Muscle of leg (tissue), 11 donors: ENCODE measurements around the gene COL5A1. TPM values are rescaled to one million over a fixed set of nuclear protein-coding genes. Genes with fewer than 3 reads are reported as not detected.
"Not testable (repeated sequence)": the region's sequence is repeated elsewhere in the genome, so short reads cannot be mapped to it uniquely, and the experiment has no call there.

Source experiments
- DNase-seq: peaks from one replicate; pipeline ENCODE4 v3.0.0; 2013
- H3K27ac ChIP-seq: one replicate; pipeline ENCODE4 v1.5.1; 2013; ENCODE audit warnings: mild to moderate bottlenecking, low read length, control low read depth
- H3K27me3 ChIP-seq: one replicate; pipeline ENCODE4 v1.6.1; 2013; ENCODE audit warnings: low read length; ENCODE audit not compliant: control insufficient read depth, insufficient read depth
- H3K36me3 ChIP-seq: one replicate; pipeline ENCODE4 v1.6.1; 2013; ENCODE audit warnings: low read length; ENCODE audit not compliant: control insufficient read depth, insufficient read depth
- H3K4me1 ChIP-seq: one replicate; pipeline ENCODE4 v1.6.1; 2013; ENCODE audit warnings: low read length; ENCODE audit not compliant: control insufficient read depth, insufficient read depth
- H3K4me3 ChIP-seq: one replicate; pipeline ENCODE4 v1.5.1; 2013; ENCODE audit warnings: low read length, control low read depth
- H3K9me3 ChIP-seq: replicated peaks from 2 replicates; pipeline ENCODE4 v1.6.1; 2013; ENCODE audit warnings: low read depth, low read length; ENCODE audit not compliant: control insufficient read depth
- WGBS: methylation state at CpG from one replicate; pipeline ENCODE4 v1.1.5; 2013; ENCODE audit warnings: missing lambda C conversion rate; ENCODE audit not compliant: insufficient coverage; 5-methylcytosine and 5-hydroxymethylcytosine counted together
- polyA plus RNA-seq, 8 donors: library from polyadenylated mRNA; unstranded; fragments of 120-200 nt; gene quantifications; one replicate each; pipeline versions ENCODE4 v1.2.1 to v1.2.3, GENCODE V29; 2013; ENCODE audit warnings: inconsistent platforms in 1 of 8, low replicate concordance in 1 of 8; ENCODE audit not compliant: insufficient read length in 8 of 8, insufficient read depth in 1 of 8
- total RNA-seq: library from RNA; stranded (reverse); fragments of 120-200 nt; gene quantifications from one replicate; pipeline ENCODE4 v1.2.4, GENCODE V29; 2013

COL5A1 gene
- total and polyA plus RNA-seq, 9 donors, result 293 to 921 (median 564) TPM

DNA sequence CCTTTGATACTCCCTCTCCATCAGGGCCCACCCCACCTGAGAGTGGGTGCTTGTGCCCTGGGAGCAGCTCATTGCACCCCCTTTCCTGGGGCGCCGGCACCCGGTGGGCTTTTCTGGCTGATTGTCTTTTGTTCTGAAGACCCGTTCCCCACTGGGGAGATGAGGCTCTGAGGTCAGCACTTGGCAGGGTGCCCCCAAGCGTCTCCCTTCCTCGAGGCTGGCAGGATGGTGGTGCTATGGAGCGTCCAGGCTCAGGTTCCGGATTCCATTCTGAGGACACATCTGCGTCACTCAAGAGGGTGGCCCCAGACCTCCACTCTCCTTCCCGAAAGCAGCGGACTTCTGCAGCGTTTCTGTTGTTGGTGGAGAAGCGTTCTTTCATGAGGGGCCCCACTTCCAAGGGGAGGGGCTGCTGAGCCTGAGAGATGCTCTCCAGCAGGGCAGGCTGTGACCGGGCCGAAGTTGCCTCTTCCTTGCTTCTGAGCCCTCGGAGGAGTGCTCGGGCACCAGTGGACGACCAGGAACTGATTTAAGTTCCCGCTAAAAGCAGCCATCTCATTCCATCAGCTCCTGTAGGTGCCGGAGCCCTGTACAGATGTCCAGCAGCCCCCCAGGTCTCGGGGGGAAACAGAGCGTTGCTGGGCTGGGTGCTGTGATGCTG is 42.2 kb downstream of the COL5A1 start:
- peaks cover 49% of the 10 kb centered on the region for H3K36me3 ChIP-seq
- H3K9me3 ChIP-seq, result no peaks in the 10 kb centered on the region
- no peak for DNase-seq
- WGBS, result 69% methylated on average over 13 of the region's 22 CpGs
- no peaks in the 10 kb centered on the region for H3K27me3 ChIP-seq
- no peak overlapping the region for H3K27ac ChIP-seq
- H3K4me1 ChIP-seq, result peaks cover 50% of the 10 kb centered on the region
- no peak overlapping the region for H3K4me3 ChIP-seq

DNA sequence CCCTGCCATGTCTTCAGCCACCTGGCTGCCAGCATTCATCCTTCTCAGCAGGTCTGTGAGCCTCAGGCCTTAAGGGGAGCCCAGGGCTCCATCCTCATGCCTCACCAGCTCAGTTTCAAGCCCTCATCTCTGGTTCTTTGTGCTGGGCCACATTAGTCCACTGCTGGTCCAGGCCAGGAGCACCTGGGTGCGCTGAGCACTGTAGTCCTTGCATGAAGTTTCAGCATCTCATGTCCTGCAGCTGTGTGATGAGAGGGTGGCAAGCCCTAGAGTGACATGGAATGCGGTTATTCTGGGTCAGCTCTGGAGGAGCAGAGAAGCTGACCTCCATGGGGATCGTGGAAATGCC is 42.7 kb downstream of the COL5A1 start:
- DNase-seq, result no peak
- Histone ChIP-seq H3K9me3 (no peaks in the 10 kb centered on the region), H3K4me1 (peaks cover 49% of the 10 kb centered on the region), H3K36me3 (peaks cover 52% of the 10 kb centered on the region), H3K27me3 (no peaks in the 10 kb centered on the region), H3K4me3 (no peak overlapping the region), H3K27ac (no peak overlapping the region)
- 94% methylated on average over 2 of the region's 3 CpGs for WGBS

DNA sequence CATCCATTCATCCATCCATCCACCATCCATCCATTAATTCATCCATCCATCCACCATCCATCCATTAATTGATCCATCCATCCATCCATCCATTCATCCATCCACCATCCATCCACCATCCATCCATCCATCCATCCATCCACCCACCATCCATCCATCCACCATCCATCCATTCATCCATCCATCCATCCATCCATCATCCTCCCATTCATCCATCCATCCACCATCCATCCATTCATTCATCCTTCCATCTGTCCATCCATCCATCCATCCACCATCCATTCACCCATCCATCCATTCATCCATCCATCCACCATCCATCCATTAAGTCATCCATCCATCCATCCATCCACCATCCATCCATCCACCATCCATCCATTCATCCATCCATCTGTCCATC is 43.3 kb downstream of the COL5A1 start:
- H3K36me3 ChIP-seq, result peaks cover 54% of the 10 kb centered on the region
- H3K9me3 ChIP-seq, H3K27me3 ChIP-seq, H3K27ac ChIP-seq, H3K4me3 ChIP-seq, DNase-seq: not testable (repeated sequence)
- H3K4me1 ChIP-seq, result peaks cover 52% of the 10 kb centered on the region

DNA sequence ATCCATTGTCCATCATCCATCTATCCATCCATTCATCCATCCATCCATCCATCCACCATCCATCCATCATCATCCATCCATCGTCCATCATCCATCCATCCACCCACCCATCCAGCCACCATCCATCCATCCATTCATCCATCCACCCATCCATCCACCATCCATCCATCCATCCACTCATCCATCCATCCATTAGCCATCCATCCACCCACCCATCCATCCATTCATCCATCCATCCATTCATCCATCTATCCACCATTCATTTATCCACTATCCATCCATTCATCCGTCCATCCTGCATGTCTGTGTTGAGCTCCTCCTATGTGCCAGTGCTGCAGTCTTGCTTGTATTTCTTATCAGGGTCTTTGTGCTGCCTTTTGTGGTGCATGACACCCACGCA is 44.2 kb downstream of the COL5A1 start:
- Histone ChIP-seq H3K27me3 (no peaks in the 10 kb centered on the region), H3K9me3 (no peaks in the 10 kb centered on the region), H3K36me3 (peaks cover 53% of the 10 kb centered on the region), H3K27ac (no peak overlapping the region), H3K4me3 (no peak overlapping the region), H3K4me1 (peaks cover 52% of the 10 kb centered on the region)
- no peak for DNase-seq
- WGBS, result 92% methylated on average over 3 of the region's 3 CpGs

DNA sequence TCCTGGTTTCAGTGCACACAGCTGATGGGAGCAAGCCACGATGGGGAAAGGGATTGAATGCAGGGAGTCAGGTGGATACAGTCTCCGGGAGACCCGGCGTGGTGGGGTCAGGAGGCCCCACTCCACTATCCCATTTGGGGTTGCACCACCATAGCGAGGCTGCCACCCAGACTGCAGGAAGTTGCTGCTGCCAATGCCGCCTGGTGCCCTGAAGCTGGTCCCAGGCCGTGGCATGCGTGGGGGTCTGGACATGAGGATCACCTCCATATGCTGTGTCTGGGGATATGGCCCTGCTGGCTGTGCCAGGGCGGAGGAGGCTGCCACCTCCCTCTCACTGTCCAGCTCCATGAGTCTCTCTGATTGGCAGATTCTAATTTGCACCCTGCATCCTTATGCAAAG is 45.3 kb downstream of the COL5A1 start:
- no peak overlapping the region for H3K4me3 ChIP-seq

DNA sequence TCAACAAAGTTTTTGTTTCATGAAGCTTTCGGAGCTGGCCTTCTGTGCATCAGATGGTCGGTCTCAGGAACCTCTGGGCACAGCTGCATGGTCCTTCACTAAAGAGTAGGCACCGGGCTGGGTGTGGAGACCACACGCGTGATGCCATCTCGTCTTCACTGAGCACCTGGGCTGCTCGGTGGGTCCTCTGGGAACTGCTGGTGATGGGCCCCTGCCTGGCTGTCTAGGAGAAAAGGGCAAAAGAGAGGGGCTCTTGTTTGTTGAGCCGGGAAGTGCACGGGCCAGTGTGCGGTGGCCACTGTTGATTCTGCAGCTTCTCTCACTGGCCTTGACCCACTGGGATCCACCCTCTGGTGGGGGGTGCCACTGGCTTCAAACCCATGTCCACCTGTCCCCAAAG is 46.0 kb downstream of the COL5A1 start:
- peaks cover 64% of the 10 kb centered on the region for H3K36me3 ChIP-seq

More for the DNA sequence above, 45.3 kb downstream of the COL5A1 start:
- WGBS, result 81% methylated on average over 9 of the region's 9 CpGs
- Histone ChIP-seq H3K4me1 (peaks cover 45% of the 10 kb centered on the region), H3K27me3 (no peaks in the 10 kb centered on the region), H3K36me3 (peaks cover 59% of the 10 kb centered on the region), H3K27ac (no peak overlapping the region), H3K9me3 (no peaks in the 10 kb centered on the region)
- DNase-seq, result no peak

DNA sequence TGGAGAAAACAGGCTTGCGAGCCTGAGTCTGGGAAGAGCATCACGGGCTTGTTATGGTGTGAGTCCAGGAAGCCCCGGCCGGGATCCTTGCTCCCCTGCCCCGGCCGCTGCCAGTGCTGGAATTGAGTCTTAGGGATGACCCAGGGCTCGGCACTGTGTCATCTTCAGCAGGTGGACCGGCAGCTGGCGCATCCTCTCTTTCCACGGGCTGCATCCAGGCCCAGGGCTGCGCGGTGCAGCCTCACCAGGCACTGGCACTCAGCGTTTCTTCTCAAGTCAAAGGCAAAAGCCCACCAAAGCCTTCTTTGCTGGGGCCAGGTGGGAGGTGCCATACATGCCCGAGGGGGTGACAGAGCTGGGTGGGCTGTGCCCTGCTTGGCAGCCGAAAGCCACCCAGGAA is 46.6 kb downstream of the COL5A1 start:
- Histone ChIP-seq H3K9me3 (no peaks in the 10 kb centered on the region), H3K36me3 (peaks cover 69% of the 10 kb centered on the region), H3K27me3 (no peaks in the 10 kb centered on the region), H3K4me3 (no peak overlapping the region), H3K27ac (no peak overlapping the region), H3K4me1 (peaks cover 36% of the 10 kb centered on the region)
- 70% methylated on average over 14 of the region's 15 CpGs for WGBS
- no peak for DNase-seq

More for the DNA sequence above, 46.0 kb downstream of the COL5A1 start:
- Histone ChIP-seq H3K9me3 (no peaks in the 10 kb centered on the region), H3K4me3 (no peak overlapping the region), H3K4me1 (peaks cover 39% of the 10 kb centered on the region), H3K27ac (no peak overlapping the region), H3K27me3 (no peaks in the 10 kb centered on the region)
- DNase-seq, result no peak
- 89% methylated on average over 9 of the region's 10 CpGs for WGBS

DNA sequence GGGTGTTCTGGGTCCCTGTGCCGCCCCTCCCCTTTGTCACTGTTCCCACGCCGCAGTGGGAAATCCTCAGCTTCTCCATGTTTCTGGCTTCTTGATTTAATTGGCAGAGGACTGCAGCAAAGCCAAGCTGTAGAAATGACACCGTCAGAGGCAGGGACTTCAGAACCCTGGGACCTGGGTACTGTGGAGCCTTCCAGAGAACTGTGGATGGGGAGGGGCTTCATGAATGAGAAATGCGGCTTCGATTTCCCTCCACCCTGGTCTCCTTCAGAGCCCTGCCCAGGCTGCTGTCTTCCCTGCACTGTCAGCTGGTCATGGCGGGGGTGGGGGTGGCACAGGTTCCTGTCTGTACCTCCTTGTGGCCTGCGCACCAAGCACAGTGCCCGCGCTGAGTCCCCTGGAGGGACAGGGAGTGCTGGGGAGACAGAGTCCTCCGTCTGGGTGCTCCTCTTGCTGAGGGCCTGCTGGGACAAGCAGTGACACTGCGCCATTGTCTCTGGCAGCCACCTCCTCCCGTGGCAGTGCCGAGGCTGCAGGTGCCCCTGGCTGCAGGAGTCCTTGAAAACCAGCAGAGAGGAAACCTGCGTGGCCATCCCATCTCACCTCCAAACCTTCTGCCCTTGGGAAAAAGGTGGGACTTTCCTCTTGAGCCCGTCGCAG is 47.2 kb downstream of the COL5A1 start:
- H3K36me3 ChIP-seq, result peaks cover 69% of the 10 kb centered on the region
- H3K27me3 ChIP-seq, result no peaks in the 10 kb centered on the region

DNA sequence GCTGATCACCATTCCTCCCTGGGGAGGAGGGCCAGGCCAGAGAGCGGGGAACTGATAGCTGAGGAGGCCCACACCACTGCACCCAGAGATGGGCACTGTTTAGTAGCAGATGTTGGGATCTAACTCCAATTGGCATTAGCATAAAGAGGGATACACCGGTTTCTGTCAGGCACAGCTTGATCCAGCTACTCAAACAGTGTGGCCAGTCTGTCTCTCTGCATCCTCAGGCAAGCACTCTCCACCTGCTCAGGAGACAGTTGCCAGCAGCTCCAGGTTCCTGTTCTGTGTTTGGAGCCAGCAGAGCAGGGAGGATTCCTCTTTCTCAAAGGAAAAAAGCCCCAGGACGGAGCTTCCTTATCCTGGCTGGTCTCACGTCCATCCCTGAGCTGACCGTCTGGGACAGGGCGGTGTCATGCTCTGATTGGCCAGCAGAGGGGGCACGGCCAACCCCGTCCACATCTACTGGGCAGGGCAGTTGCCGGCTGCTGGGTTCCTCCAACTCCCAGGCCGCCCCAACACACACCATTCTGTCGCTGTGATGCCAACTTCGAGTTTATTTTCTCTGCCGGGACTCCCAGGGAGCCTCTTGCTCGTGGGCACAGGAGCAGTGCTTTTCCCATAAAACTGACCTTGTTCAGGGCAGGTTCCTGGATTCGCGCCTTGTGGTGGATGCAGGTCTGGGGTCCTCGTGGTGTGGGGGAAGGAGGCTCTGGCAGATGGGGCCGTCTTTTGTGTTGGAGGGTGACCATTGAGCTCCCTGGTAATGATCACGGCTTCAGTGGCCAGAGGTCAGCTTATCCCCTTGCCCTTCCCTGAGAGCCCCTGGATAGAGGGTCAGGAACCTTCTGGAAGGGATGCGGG is 47.9 kb downstream of the COL5A1 start:
- 42% methylated on average over 19 of the region's 20 CpGs for WGBS
- Histone ChIP-seq H3K27me3 (no peaks in the 10 kb centered on the region), H3K9me3 (no peaks in the 10 kb centered on the region), H3K4me1 (peaks cover 42% of the 10 kb centered on the region), H3K27ac (no peak overlapping the region), H3K4me3 (no peak overlapping the region), H3K36me3 (peaks cover 73% of the 10 kb centered on the region)
- peak; percentile 66 for DNase-seq

More for the DNA sequence above, 47.2 kb downstream of the COL5A1 start:
- Histone ChIP-seq H3K27ac (no peak overlapping the region), H3K4me3 (no peak overlapping the region), H3K9me3 (no peaks in the 10 kb centered on the region), H3K4me1 (peaks cover 38% of the 10 kb centered on the region)
- 77% methylated on average over 3 of the region's 17 CpGs for WGBS
- no peak for DNase-seq

DNA sequence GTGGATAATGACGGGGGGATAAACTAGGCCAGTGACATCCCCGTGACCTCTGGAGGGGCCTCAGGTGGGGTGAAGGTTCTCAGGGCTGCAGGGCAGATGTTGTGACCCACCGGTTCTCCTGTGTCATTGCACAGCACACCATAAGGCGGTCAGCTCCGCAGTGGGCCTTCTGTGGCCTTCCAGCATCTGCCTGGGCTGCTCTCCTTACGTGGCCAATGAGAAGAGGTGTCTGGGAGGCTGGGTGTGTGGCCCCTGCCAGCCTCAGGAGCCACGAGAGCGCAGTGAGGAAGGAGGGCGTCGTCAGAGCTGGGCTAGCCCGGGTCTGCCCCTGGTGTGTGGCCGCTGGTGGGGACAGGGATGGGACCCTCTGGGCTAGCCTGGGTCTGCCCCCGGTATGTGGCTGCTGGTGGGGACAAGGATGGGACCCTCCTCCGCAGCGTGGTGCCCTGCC is 48.7 kb downstream of the COL5A1 start:
- DNase-seq, result no peak
- Histone ChIP-seq H3K4me3 (no peak overlapping the region), H3K9me3 (no peaks in the 10 kb centered on the region), H3K4me1 (peaks cover 42% of the 10 kb centered on the region), H3K27ac (no peak overlapping the region), H3K36me3 (peaks cover 73% of the 10 kb centered on the region), H3K27me3 (no peaks in the 10 kb centered on the region)
- WGBS, result 62% methylated on average over 11 of the region's 15 CpGs
